GM23338 (cell line): ENCODE measurements around the gene XRN2. TPM values are rescaled to one million over a fixed set of nuclear protein-coding genes. Genes with fewer than 3 reads are reported as not detected.
A peak's percentile ranks its signal among the peaks of the same experiment; 100 is the strongest.

ENCODE experiments used
- ATAC-seq: fragments of 200-7000 bp; cut with Tn5 transposase; 3 replicates; pipeline ENCODE4 v1.9.1; 2020
- DNase-seq: peaks from one replicate; pipeline ENCODE4 v3.0.0-alpha.2; 2015; ENCODE audit warnings: low spot score
- H2AFZ ChIP-seq: fragments of 200-600 bp; sonication (generic); 2 replicates; pipeline ENCODE4 v1.8.0; 2016; ENCODE audit warnings: antibody characterized with exemption, mild to moderate bottlenecking, moderate library complexity
- H3F3A ChIP-seq: fragments of 200-600 bp; sonication (generic); replicated peaks from 2 replicates; pipeline ENCODE4 v1.8.0; 2017; ENCODE audit warnings: antibody characterized with exemption, mixed run types, low read depth
- H3K27ac ChIP-seq: fragments of 200-600 bp; sonication (generic); 2 replicates; pipeline ENCODE4 v1.6.1; 2016; ENCODE audit warnings: low read depth
- H3K27me3 ChIP-seq: fragments of 200-600 bp; sonication (generic); 2 replicates; pipeline ENCODE4 v1.8.0; 2016; ENCODE audit warnings: mild to moderate bottlenecking, mixed run types, moderate library complexity; ENCODE audit not compliant: insufficient read depth
- H3K36me3 ChIP-seq: fragments of 200-600 bp; sonication (generic); 2 replicates; pipeline ENCODE4 v1.8.0; 2016; ENCODE audit warnings: mild to moderate bottlenecking; ENCODE audit not compliant: insufficient read depth
- H3K4me1 ChIP-seq: fragments of 200-600 bp; sonication (generic); 2 replicates; pipeline ENCODE4 v1.8.0; 2016; ENCODE audit warnings: mild to moderate bottlenecking, moderate library complexity; ENCODE audit not compliant: insufficient read depth
- H3K4me2 ChIP-seq: fragments of 200-600 bp; sonication (generic); 2 replicates; pipeline ENCODE4 v1.7.1; 2017; ENCODE audit warnings: mixed run types
- H3K4me3 ChIP-seq: fragments of 200-600 bp; sonication (generic); 2 replicates; pipeline ENCODE4 v1.6.1; 2016; ENCODE audit warnings: mixed run types
- H3K79me2 ChIP-seq: fragments of 200-600 bp; sonication (generic); replicated peaks from 2 replicates; pipeline ENCODE4 v1.8.0; 2017; ENCODE audit warnings: mild to moderate bottlenecking; ENCODE audit not compliant: insufficient read depth
- H3K9me2 ChIP-seq: fragments of 200-600 bp; sonication (generic); 2 replicates; pipeline ENCODE4 v1.8.0; 2017; ENCODE audit not compliant: insufficient read depth
- H4K20me1 ChIP-seq: fragments of 200-600 bp; sonication (generic); replicated peaks from 2 replicates; pipeline ENCODE4 v1.8.0; 2017; ENCODE audit warnings: mild to moderate bottlenecking; ENCODE audit not compliant: insufficient read depth
- H3K27ac Mint-ChIP-seq: 2 replicates; pipeline ENCODE4 v1.8.0; 2020; ENCODE audit warnings: inconsistent platforms, mild to moderate bottlenecking, moderate library complexity, mixed read lengths
- H3K27me3 Mint-ChIP-seq: 3 replicates; pipeline ENCODE4 v1.8.0; 2022; ENCODE audit warnings: low read depth, mild to moderate bottlenecking, moderate library complexity, mixed read lengths, inconsistent platforms; ENCODE audit not compliant: insufficient read depth, poor library complexity
- H3K36me3 Mint-ChIP-seq: 3 replicates; pipeline ENCODE4 v1.8.0; 2021; ENCODE audit warnings: low read depth, mild to moderate bottlenecking, inconsistent platforms, moderate library complexity, mixed read lengths
- H3K4me1 Mint-ChIP-seq: 3 replicates; pipeline ENCODE4 v1.8.0; 2020; ENCODE audit warnings: mild to moderate bottlenecking, inconsistent platforms, mixed read lengths
- H3K4me3 Mint-ChIP-seq: 3 replicates; pipeline ENCODE4 v1.8.0; 2021; ENCODE audit warnings: moderate library complexity, mild to moderate bottlenecking, inconsistent platforms, mixed read lengths
- H3K9me3 Mint-ChIP-seq: 3 replicates; pipeline ENCODE4 v1.8.0; 2020; ENCODE audit warnings: moderate library complexity, mild to moderate bottlenecking, inconsistent platforms, mixed read lengths
- ETS1 ChIP-seq: IDR thresholded peaks from 2 replicates; pipeline ENCODE4 v1.6.1; 2016; ENCODE audit warnings: antibody characterized with exemption
- EZH2 ChIP-seq: fragments of 200-600 bp; sonication (generic); IDR thresholded peaks from one replicate; pipeline ENCODE4 v1.8.0; 2017; ENCODE audit warnings: antibody characterized with exemption, mild to moderate bottlenecking, low read depth; ENCODE audit not compliant: unreplicated experiment
- EZH2phosphoT487 ChIP-seq: fragments of 200-600 bp; sonication (generic); IDR thresholded peaks from one replicate; pipeline ENCODE4 v1.8.1; 2018; ENCODE audit warnings: antibody characterized with exemption; ENCODE audit not compliant: unreplicated experiment
- STAT1 ChIP-seq: IDR thresholded peaks from one replicate; pipeline ENCODE4 v1.6.1; 2016; ENCODE audit warnings: antibody characterized with exemption; ENCODE audit not compliant: unreplicated experiment
- ZNF331 ChIP-seq: fragments of 250-450 bp; sonication (Bioruptor Pico); IDR thresholded peaks from 2 replicates; pipeline ENCODE4 v1.5.0; 2020; ENCODE audit warnings: low read depth, mild to moderate bottlenecking, moderate library complexity
- ZNF462 ChIP-seq: fragments of 250-450 bp; sonication (Bioruptor Pico); IDR thresholded peaks from 2 replicates; pipeline ENCODE4 v1.5.0; 2020; ENCODE audit warnings: mild to moderate bottlenecking, moderate library complexity
- polyA plus RNA-seq: library from polyadenylated mRNA; unstranded; fragments of >200 nt; fragmentation: Nextera tagmentation; extraction: Ambion mirVana; gene quantifications from 2 replicates; pipeline ENCODE4 v1.2.1, GENCODE V29; 2016
- total RNA-seq: library from RNA; depleted of rRNA; stranded (reverse); fragments of >200 nt; shearing (Covaris generic); gene quantifications from 2 replicates; pipeline ENCODE4 v1.2.3, GENCODE V29; 2014

Gene XRN2
- total and polyA plus RNA-seq, 2 experiments from 2014 or later, result 113 to 150 TPM

- no peak for TF ChIP-seq ZNF462
- no peak for TF ChIP-seq ETS1
Measured at GRCh38 chr20:21395051-21395665, 92.0 kb downstream of the XRN2 start (continued).

GRCh38 chr20:21395666-21396598, 92.8 kb downstream of the XRN2 start:
- Histone ChIP-seq H3K79me2 (no peaks in the 10 kb centered on the region), H4K20me1 (peaks cover 16% of the 10 kb centered on the region), H3K27me3 (peaks cover 100% of the 10 kb centered on the region), H2AFZ (peak overlapping the region; percentile 85), H3K9me2 (no peaks in the 10 kb centered on the region), H3K4me3 (peak overlapping the region; percentile 44), H3K27ac (no peak overlapping the region), H3K4me1 (peaks cover 41% of the 10 kb centered on the region), H3K36me3 (no peaks in the 10 kb centered on the region), H3F3A (0 out of 2 replicates have a peak, but pooled peaks cover 4% of the 10 kb centered on the region), H3K4me2 (peak overlapping the region; percentile 69)
- peaks cover 82% of the 10 kb centered on the region for H3K27me3 Mint-ChIP-seq
- DNase-seq (peak; percentile 71), ATAC-seq (peak; percentile 38)
- no peak for TF ChIP-seq EZH2phosphoT487
- no peak for TF ChIP-seq STAT1
- TF ChIP-seq EZH2, result peak; percentile 94
- no peak for TF ChIP-seq ZNF331 (CRISPR knock-in tag)
- H3K27ac Mint-ChIP-seq, result no peak overlapping the region
- peak overlapping the region; percentile 67 for H3K4me3 Mint-ChIP-seq
- H3K4me1 Mint-ChIP-seq, result peaks cover 21% of the 10 kb centered on the region
- peaks cover 4% of the 10 kb centered on the region; the same call in 1 of the 3 replicates for H3K36me3 Mint-ChIP-seq
- peaks cover 9% of the 10 kb centered on the region for H3K9me3 Mint-ChIP-seq
